K562 (cell line): Measurements from ENCODE around the gene NKAPL. TPM values are rescaled to one million over a fixed set of nuclear protein-coding genes. Genes with fewer than 3 reads are reported as not detected.

Experiments used
- CHD2 ChIP-seq: IDR thresholded peaks from 2 replicates; pipeline ENCODE4 v1.6.1; 2011; ENCODE audit warnings: low read depth, low read length
- FOXM1 ChIP-seq, 2 experiments: fragments of 450-650 bp in 1 of 2; sonication (generic) in 1 of 2; formaldehyde crosslinking in 1 of 2; IDR thresholded peaks; 2 replicates each; pipeline versions ENCODE4 v1.6.1 to v1.9.0; 2017 to 2022; ENCODE audit warnings: low read depth in 2 of 2, mild to moderate bottlenecking in 2 of 2, missing genetic modification reagents in 1 of 2, moderate library complexity in 1 of 2
- HDAC6 ChIP-seq: IDR thresholded peaks from 2 replicates; pipeline ENCODE4 v1.6.1; 2012; ENCODE audit warnings: low read depth, mild to moderate bottlenecking, control low read depth, inconsistent platforms, low read length, moderate library complexity
- HNRNPUL1 ChIP-seq: fragments of 200-400 bp; formaldehyde crosslinking; IDR thresholded peaks from 2 replicates; pipeline ENCODE4 v1.6.1; 2017; ENCODE audit warnings: low read length
- MCM2 ChIP-seq: fragments of 450-650 bp; IDR thresholded peaks from 2 replicates; pipeline ENCODE4 v1.6.1; 2017; ENCODE audit warnings: low read depth, mild to moderate bottlenecking
- NBN ChIP-seq: fragments of 450-650 bp; IDR thresholded peaks from 2 replicates; pipeline ENCODE4 v1.6.1; 2016; ENCODE audit warnings: low read depth, mild to moderate bottlenecking
- RNF2 ChIP-seq: sonication (generic); IDR thresholded peaks from 2 replicates; pipeline ENCODE4 v1.6.1; 2016
- SMARCA5 ChIP-seq: fragments of 450-650 bp; IDR thresholded peaks from 2 replicates; pipeline ENCODE4 v1.6.1; 2016
- TCFL5 ChIP-seq: fragments of 250-450 bp; sonication (Bioruptor Pico); conservative IDR thresholded peaks from 2 replicates; pipeline ENCODE4 v1.6.1; 2021; ENCODE audit warnings: mild to moderate bottlenecking, moderate library complexity, matching md5 sums
- ZNF324 ChIP-seq: fragments of 250-450 bp; sonication (Bioruptor Pico); IDR thresholded peaks from 2 replicates; pipeline ENCODE4 v1.4.0; 2020; ENCODE audit warnings: mild to moderate bottlenecking
- ZNF780A ChIP-seq: fragments of 250-450 bp; sonication (Bioruptor Pico); IDR thresholded peaks from 2 replicates; pipeline ENCODE4 v1.5.0; 2021; ENCODE audit warnings: mild to moderate bottlenecking
- polyA plus RNA-seq, 8 experiments: library from polyadenylated mRNA; depleted of rRNA in 4 of 8; stranded (reverse) in 5 of 8; unstranded in 3 of 8; fragments of >200 nt; fragmentation: Nextera tagmentation in 2 of 8; fragmentation: Illumina TruSeq in 1 of 8; extraction: Ambion mirVana in 2 of 8; extraction: Trizol in 1 of 8; gene quantifications; 2 replicates each; pipeline versions ENCODE4 v1.2.1 to v1.2.3, GENCODE V29; 2011 to 2014; ENCODE audit warnings: inconsistent platforms in 1 of 8, missing spikeins in 1 of 8
- total RNA-seq, 7 experiments: library from RNA; depleted of rRNA in 6 of 7; stranded (reverse); fragments of >200 nt in 6 of 7; fragmentation: Illumina TruSeq in 2 of 7; extraction: Trizol in 2 of 7; gene quantifications; 2 replicates each; pipeline versions ENCODE4 v1.2.1 to v1.2.3, GENCODE V29; 2011 to 2021; ENCODE audit warnings: low replicate concordance in 1 of 7
- TF ChIP-seq, protein P1 (sequence below), 3 experiments: fragments of 200-800 bp in 1 of 3; fragments of 250-450 bp in 1 of 3; fragments of 450-650 bp in 1 of 3; sonication (Bioruptor Pico) in 1 of 3; sonication (Bioruptor generic) in 1 of 3; formaldehyde crosslinking in 1 of 3; IDR thresholded peaks; 2 replicates each; pipeline versions ENCODE4 v1.6.1 to v1.8.0; 2016 to 2022; ENCODE audit warnings: mild to moderate bottlenecking in 2 of 3, missing genetic modification characterization in 2 of 3, missing compliant biosample characterization in 1 of 3, moderate library complexity in 1 of 3
- TF ChIP-seq, protein P2 (sequence below), 2 experiments: IDR thresholded peaks; 2 replicates each; pipeline ENCODE4 v1.6.1; 2012; ENCODE audit warnings: improper control_type of control experiment in 2 of 2, low read depth in 2 of 2, low read length in 2 of 2, borderline replicate concordance in 1 of 2
- TF ChIP-seq, protein P3 (sequence below), 2 experiments: fragments of 200-800 bp in 1 of 2; sonication (Bioruptor generic) in 1 of 2; sonication (generic) in 1 of 2; formaldehyde crosslinking in 1 of 2; IDR thresholded peaks in 1 of 2; conservative IDR thresholded peaks in 1 of 2; 2 replicates each; pipeline versions ENCODE4 v1.5.0 to v1.6.1; 2016 to 2020; ENCODE audit warnings: missing compliant biosample characterization in 1 of 2, missing genetic modification characterization in 1 of 2, missing genetic modification reagents in 1 of 2
- TF ChIP-seq, protein P4 (sequence below): fragments of 450-650 bp; IDR thresholded peaks from 2 replicates; pipeline ENCODE4 v1.6.1; 2016; ENCODE audit warnings: low read depth, mild to moderate bottlenecking, moderate library complexity

NKAPL gene
- total and polyA plus RNA-seq, 9 of the 15 experiments (the other 6 are each of a cell fraction or from before 2014, with no cell fraction given), result not detected

DNA sequence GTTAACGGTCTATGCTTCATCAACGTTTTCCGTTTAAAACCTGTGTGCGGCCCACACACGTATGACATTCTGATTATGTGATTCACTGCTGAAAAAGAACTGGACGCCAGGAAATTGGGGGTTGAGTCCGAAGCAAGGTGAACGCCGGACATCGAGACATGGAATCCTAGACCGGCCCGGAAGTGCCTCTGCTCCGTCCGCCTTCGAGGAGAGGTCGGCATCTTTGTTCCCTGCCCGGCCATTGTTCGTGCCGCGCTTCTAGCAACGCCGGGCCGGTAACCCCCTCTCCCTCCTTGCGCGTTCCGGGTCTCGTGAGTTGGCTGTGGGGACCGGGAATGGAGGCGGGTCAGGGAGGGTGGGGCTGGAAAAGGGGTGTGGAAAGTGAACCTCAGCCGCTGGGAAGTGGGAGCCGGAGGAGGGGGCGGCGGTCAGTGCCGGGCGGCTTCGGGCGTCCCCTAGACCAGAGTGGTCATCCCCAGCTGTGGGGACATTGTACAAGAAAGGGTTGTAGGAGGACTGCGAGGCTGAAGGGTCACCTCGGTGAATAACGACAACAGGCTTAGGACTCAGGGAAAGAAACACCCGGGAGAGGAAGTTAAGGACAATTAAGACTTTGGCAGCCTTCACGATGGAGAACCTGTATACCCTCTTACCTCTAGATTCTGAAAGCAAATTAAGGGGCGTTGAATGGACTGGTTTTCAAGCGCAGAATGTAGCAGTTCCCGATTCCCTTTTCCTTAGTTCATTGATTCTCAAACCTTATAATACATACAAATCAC, 33.9 kb upstream of the NKAPL start, which contains the start of gene ZSCAN9 (continued):
- TF ChIP-seq FOXM1 (IDR thresholded peaks at IDR 0.05; ENCODE audit: low read depth) (peak; percentile 66), FOXM1 (CRISPR knock-in tag; IDR thresholded peaks at IDR 0.05; ENCODE audit: low read depth) (no peak; the same call in 1 of the 2 replicates), MCM2 (no peak), ZNF780A (CRISPR knock-in tag) (no peak), ZNF324 (no peak), NBN (peak; percentile 81; the same call in 1 of the 2 replicates), RNF2 (peak; percentile 93), CHD2 (peak; percentile 41; the same call in 1 of the 2 replicates), HDAC6 (no peak), HNRNPUL1 (no peak), SMARCA5 (no peak), TCFL5 (CRISPR knock-in tag) (no peak)
- TF ChIP-seq, protein P1, sequence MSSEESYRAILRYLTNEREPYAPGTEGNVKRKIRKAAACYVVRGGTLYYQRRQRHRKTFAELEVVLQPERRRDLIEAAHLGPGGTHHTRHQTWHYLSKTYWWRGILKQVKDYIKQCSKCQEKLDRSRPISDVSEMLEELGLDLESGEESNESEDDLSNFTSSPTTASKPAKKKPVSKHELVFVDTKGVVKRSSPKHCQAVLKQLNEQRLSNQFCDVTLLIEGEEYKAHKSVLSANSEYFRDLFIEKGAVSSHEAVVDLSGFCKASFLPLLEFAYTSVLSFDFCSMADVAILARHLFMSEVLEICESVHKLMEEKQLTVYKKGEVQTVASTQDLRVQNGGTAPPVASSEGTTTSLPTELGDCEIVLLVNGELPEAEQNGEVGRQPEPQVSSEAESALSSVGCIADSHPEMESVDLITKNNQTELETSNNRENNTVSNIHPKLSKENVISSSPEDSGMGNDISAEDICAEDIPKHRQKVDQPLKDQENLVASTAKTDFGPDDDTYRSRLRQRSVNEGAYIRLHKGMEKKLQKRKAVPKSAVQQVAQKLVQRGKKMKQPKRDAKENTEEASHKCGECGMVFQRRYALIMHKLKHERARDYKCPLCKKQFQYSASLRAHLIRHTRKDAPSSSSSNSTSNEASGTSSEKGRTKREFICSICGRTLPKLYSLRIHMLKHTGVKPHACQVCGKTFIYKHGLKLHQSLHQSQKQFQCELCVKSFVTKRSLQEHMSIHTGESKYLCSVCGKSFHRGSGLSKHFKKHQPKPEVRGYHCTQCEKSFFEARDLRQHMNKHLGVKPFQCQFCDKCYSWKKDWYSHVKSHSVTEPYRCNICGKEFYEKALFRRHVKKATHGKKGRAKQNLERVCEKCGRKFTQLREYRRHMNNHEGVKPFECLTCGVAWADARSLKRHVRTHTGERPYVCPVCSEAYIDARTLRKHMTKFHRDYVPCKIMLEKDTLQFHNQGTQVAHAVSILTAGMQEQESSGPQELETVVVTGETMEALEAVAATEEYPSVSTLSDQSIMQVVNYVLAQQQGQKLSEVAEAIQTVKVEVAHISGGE (CRISPR knock-in tag; IDR thresholded peaks at IDR 0.05), result peak; percentile 93 to 99 (median 97); a peak in 5 of 6 replicates
- TF ChIP-seq, protein P2, sequence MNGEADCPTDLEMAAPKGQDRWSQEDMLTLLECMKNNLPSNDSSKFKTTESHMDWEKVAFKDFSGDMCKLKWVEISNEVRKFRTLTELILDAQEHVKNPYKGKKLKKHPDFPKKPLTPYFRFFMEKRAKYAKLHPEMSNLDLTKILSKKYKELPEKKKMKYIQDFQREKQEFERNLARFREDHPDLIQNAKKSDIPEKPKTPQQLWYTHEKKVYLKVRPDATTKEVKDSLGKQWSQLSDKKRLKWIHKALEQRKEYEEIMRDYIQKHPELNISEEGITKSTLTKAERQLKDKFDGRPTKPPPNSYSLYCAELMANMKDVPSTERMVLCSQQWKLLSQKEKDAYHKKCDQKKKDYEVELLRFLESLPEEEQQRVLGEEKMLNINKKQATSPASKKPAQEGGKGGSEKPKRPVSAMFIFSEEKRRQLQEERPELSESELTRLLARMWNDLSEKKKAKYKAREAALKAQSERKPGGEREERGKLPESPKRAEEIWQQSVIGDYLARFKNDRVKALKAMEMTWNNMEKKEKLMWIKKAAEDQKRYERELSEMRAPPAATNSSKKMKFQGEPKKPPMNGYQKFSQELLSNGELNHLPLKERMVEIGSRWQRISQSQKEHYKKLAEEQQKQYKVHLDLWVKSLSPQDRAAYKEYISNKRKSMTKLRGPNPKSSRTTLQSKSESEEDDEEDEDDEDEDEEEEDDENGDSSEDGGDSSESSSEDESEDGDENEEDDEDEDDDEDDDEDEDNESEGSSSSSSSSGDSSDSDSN (IDR thresholded peaks at IDR 0.05; ENCODE audit: borderline replicate concordance in 1 of 2, low read depth in 2 of 2, low read length in 2 of 2), result peak; percentile 79 to 93
- TF ChIP-seq, protein P3, sequence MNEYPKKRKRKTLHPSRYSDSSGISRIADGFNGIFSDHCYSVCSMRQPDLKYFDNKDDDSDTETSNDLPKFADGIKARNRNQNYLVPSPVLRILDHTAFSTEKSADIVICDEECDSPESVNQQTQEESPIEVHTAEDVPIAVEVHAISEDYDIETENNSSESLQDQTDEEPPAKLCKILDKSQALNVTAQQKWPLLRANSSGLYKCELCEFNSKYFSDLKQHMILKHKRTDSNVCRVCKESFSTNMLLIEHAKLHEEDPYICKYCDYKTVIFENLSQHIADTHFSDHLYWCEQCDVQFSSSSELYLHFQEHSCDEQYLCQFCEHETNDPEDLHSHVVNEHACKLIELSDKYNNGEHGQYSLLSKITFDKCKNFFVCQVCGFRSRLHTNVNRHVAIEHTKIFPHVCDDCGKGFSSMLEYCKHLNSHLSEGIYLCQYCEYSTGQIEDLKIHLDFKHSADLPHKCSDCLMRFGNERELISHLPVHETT (CRISPR knock-in tag; conservative IDR thresholded peaks at IDR 0.05 in 1 of 2, IDR thresholded peaks at IDR 0.05 in 1 of 2), result peak in 1 of 2 experiments; percentile 98; a peak in 2 of 4 replicates
- TF ChIP-seq, protein P4, sequence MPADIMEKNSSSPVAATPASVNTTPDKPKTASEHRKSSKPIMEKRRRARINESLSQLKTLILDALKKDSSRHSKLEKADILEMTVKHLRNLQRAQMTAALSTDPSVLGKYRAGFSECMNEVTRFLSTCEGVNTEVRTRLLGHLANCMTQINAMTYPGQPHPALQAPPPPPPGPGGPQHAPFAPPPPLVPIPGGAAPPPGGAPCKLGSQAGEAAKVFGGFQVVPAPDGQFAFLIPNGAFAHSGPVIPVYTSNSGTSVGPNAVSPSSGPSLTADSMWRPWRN, result no peak
